ENCODE data around the gene ZNF71. TPM values are rescaled to one million over a fixed set of nuclear protein-coding genes. Genes with fewer than 3 reads are reported as not detected.

ZNF71 gene
- total RNA-seq, 1 donor from 2014 or later: 30.5 TPM

DNA sequence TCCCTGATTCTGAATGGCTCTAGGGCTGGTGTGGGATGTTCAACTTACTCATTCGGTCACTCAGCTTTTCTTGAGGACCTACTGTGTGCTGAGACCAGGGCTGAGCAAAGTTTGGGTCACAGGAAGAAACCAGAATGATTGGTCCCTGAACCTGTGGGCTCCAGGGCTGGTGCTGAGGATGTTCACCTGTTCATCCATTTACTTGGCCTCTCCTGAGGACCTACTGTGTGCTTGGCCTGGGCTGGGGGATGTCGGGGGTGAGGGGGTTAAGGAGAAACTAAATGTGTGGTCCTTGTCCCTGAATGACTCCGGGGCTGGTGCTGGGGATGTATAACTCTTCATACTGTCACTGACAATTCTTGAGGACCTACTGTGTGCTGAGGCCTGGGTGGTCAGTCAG lies 66.1 kb downstream of the ZNF71 start:
- no peak for TF ChIP-seq CTCF (IDR thresholded peaks at IDR 0.05)
- H3K27me3 ChIP-seq: no peaks in the 10 kb centered on the region
- H3K36me3 ChIP-seq: peaks cover 7 to 18% of the 10 kb centered on the region in 2 donors
- DNase-seq (ENCODE audit: low spot score in 2 of 2): no peak
- no peaks in the 10 kb centered on the region for H3K4me1 ChIP-seq
- H3K27ac ChIP-seq: no peak overlapping the region
- peaks cover 0 to 13% of the 10 kb centered on the region in 2 donors for H3K9me3 ChIP-seq
- intact Hi-C loops (cut with DNase I): no loop called here
- H3K4me3 ChIP-seq: no peak overlapping the region

DNA sequence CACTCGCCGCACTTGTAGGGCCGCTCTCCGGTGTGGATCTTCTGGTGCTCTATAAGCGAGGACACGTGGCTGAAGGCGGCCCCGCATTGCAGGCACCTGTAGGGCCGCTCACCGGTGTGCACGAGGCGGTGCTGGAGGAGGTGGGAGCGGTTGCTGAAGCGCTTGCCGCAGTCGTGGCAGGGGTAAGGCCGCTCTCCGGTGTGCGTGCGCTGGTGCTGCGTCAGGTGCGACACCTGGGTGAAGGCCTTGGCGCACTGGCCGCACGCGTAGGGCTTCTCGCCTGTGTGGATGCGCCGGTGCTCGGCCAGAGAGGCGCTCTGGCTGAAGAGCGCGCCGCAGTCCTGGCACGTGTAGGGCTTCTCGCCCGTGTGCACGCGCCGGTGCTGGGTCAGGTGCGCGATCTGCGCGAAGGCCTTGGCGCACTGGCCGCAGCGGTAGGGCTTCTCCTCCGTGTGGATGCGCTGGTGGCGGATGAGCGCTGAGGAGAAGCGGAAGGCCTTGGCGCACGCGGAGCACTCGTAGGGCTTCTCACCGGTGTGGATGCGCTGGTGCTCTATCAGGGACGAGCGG lies 68.9 kb downstream of the ZNF71 start:
- H3K9me3 ChIP-seq: peaks cover 0 to 2% of the 10 kb centered on the region in 2 donors
- TF ChIP-seq CTCF (IDR thresholded peaks at IDR 0.05): no peak
- intact Hi-C loops (cut with DNase I): no loop called here
- H3K36me3 ChIP-seq: peaks cover 7 to 18% of the 10 kb centered on the region in 2 donors
- H3K4me1 ChIP-seq: no peaks in the 10 kb centered on the region
- no peaks in the 10 kb centered on the region for H3K27me3 ChIP-seq
- H3K4me3 ChIP-seq: no peak overlapping the region
- DNase-seq (ENCODE audit: low spot score in 2 of 2): peak in 1 of 2 donors; percentile 42
- no peak overlapping the region for H3K27ac ChIP-seq

GRCh38 chr19:56664511-56664910 lies 69.4 kb downstream of the ZNF71 start:
- H3K36me3 ChIP-seq: peaks cover 7 to 18% of the 10 kb centered on the region in 2 donors
- H3K4me3 ChIP-seq: no peak overlapping the region
- DNase-seq (ENCODE audit: low spot score in 2 of 2): peak in 1 of 2 donors; percentile 33
- intact Hi-C loops (cut with DNase I): no loop called here
- no peak overlapping the region for H3K27ac ChIP-seq
- H3K4me1 ChIP-seq: no peaks in the 10 kb centered on the region
- H3K9me3 ChIP-seq: peaks cover 0 to 2% of the 10 kb centered on the region in 2 donors
- no peaks in the 10 kb centered on the region for H3K27me3 ChIP-seq
- no peak for TF ChIP-seq CTCF (IDR thresholded peaks at IDR 0.05)

GRCh38 chr19:56667311-56667870 lies 72.3 kb downstream of the ZNF71 start:
- no peak for TF ChIP-seq CTCF (IDR thresholded peaks at IDR 0.05)
- no peaks in the 10 kb centered on the region for H3K27me3 ChIP-seq
- no peak overlapping the region for H3K4me3 ChIP-seq
- H3K27ac ChIP-seq: no peak overlapping the region
- peaks cover 7 to 15% of the 10 kb centered on the region in 2 donors for H3K36me3 ChIP-seq
- DNase-seq (ENCODE audit: low spot score in 2 of 2): peak in 1 of 2 donors; percentile 42
- peaks cover 0 to 7% of the 10 kb centered on the region in 2 donors for H3K4me1 ChIP-seq
- no peaks in the 10 kb centered on the region for H3K9me3 ChIP-seq
- intact Hi-C loops (cut with DNase I): no loop called here

- H3K27me3 ChIP-seq: no peaks in the 10 kb centered on the region
- no peak overlapping the region for H3K4me3 ChIP-seq
- DNase-seq (ENCODE audit: low spot score in 2 of 2): peak in 1 of 2 donors; percentile 37
- H3K27ac ChIP-seq: no peak overlapping the region
- H3K4me1 ChIP-seq: peaks cover 0 to 7% of the 10 kb centered on the region in 2 donors
- peaks cover 6 to 11% of the 10 kb centered on the region in 2 donors for H3K36me3 ChIP-seq
- no peaks in the 10 kb centered on the region for H3K9me3 ChIP-seq
- intact Hi-C loops (cut with DNase I): no loop called here
- no peak for TF ChIP-seq CTCF (IDR thresholded peaks at IDR 0.05)
These were observed 73.6 kb downstream of the ZNF71 start for GRCh38 chr19:56668676-56669075.
